Astrocyte (in vitro differentiated cells and primary cell): ENCODE measurements around the gene SLC12A5. TPM values are rescaled to one million over a fixed set of nuclear protein-coding genes. Genes with fewer than 3 reads are reported as not detected.

Source experiments
- DNase-seq: peaks from one replicate; pipeline ENCODE4 v3.0.0-alpha.2; 2010; ENCODE audit warnings: low read depth
- FAIRE-seq: peaks from 2 replicates; lab custom pipeline; 2011; peaks lifted over from hg19 to GRCh38; lab: Jason Lieb, UNC
- H2AFZ ChIP-seq: 2 replicates; pipeline ENCODE4 v1.6.0; 2012; ENCODE audit warnings: low read depth, low read length, inconsistent platforms
- H3K27ac ChIP-seq: 2 replicates; pipeline ENCODE4 v1.5.1; 2011; ENCODE audit warnings: low read depth, low read length, inconsistent platforms
- H3K27me3 ChIP-seq: 2 replicates; pipeline ENCODE4 v1.6.0; 2011; ENCODE audit warnings: low read length, inconsistent platforms; ENCODE audit not compliant: insufficient read depth
- H3K36me3 ChIP-seq: 2 replicates; pipeline ENCODE4 v1.5.1; 2011; ENCODE audit warnings: low read length, inconsistent platforms; ENCODE audit not compliant: insufficient read depth
- H3K4me1 ChIP-seq: 2 replicates; pipeline ENCODE4 v1.5.1; 2011; ENCODE audit warnings: low read length, inconsistent platforms; ENCODE audit not compliant: insufficient read depth
- H3K4me2 ChIP-seq: 2 replicates; pipeline ENCODE4 v1.6.0; 2012; ENCODE audit warnings: low read length, inconsistent platforms
- H3K4me3 ChIP-seq: 2 replicates; pipeline ENCODE4 v1.5.1; 2011; ENCODE audit warnings: low read depth, mild to moderate bottlenecking, low read length, inconsistent platforms; ENCODE audit not compliant: insufficient read depth
- H3K79me2 ChIP-seq: 2 replicates; pipeline ENCODE4 v1.6.0; 2012; ENCODE audit warnings: mild to moderate bottlenecking, low read length, inconsistent platforms; ENCODE audit not compliant: insufficient read depth
- H3K9ac ChIP-seq: 2 replicates; pipeline ENCODE4 v1.6.0; 2012; ENCODE audit warnings: mild to moderate bottlenecking, low read length, inconsistent platforms
- H3K9me3 ChIP-seq: 2 replicates; pipeline ENCODE4 v1.5.1; 2012; ENCODE audit warnings: low read depth, mild to moderate bottlenecking, low read length, inconsistent platforms; ENCODE audit not compliant: insufficient read depth
- H4K20me1 ChIP-seq: 2 replicates; pipeline ENCODE4 v1.6.0; 2012; ENCODE audit warnings: low read length, inconsistent platforms; ENCODE audit not compliant: insufficient read depth
- H3K27ac Mint-ChIP-seq: one replicate; pipeline ENCODE4 v1.8.0; 2021; ENCODE audit warnings: mild to moderate bottlenecking, mixed read lengths; ENCODE audit not compliant: unreplicated experiment
- H3K27me3 Mint-ChIP-seq: one replicate; pipeline ENCODE4 v1.8.0; 2021; ENCODE audit warnings: low read depth, mixed read lengths; ENCODE audit not compliant: unreplicated experiment
- H3K36me3 Mint-ChIP-seq: one replicate; pipeline ENCODE4 v1.8.0; 2021; ENCODE audit warnings: low read depth, mixed read lengths; ENCODE audit not compliant: unreplicated experiment
- H3K4me1 Mint-ChIP-seq: one replicate; pipeline ENCODE4 v1.8.0; 2021; ENCODE audit warnings: low read depth, mixed read lengths; ENCODE audit not compliant: unreplicated experiment
- H3K4me3 Mint-ChIP-seq: one replicate; pipeline ENCODE4 v1.8.0; 2021; ENCODE audit warnings: mild to moderate bottlenecking, moderate library complexity, mixed read lengths; ENCODE audit not compliant: unreplicated experiment
- H3K9me3 Mint-ChIP-seq: one replicate; pipeline ENCODE4 v1.8.0; 2021; ENCODE audit warnings: mild to moderate bottlenecking, mixed read lengths; ENCODE audit not compliant: unreplicated experiment
- EZH2 ChIP-seq: IDR thresholded peaks from 2 replicates; pipeline ENCODE4 v1.6.1; 2012; ENCODE audit warnings: mild to moderate bottlenecking, low read length, inconsistent platforms; ENCODE audit not compliant: insufficient read depth
- total RNA-seq: library from RNA; stranded (reverse); gene quantifications from 2 replicates; pipeline ENCODE4 v1.2.1, GENCODE V29; 2021
- TF ChIP-seq, protein P1 (sequence below): IDR thresholded peaks from 2 replicates; pipeline ENCODE4 v1.5.1; 2011; ENCODE audit warnings: low read depth, mild to moderate bottlenecking, inconsistent platforms, low read length, moderate library complexity; ENCODE audit not compliant: insufficient read depth

Gene SLC12A5
- total RNA-seq, 1 donor from 2014 or later: 14.6 TPM

- H3K27me3 ChIP-seq: no peaks in the 10 kb centered on the region
- H3K4me3 Mint-ChIP-seq: no peak overlapping the region
- no peaks in the 10 kb centered on the region for H3K9me3 ChIP-seq
- H2AFZ ChIP-seq: no peak overlapping the region
- no peak overlapping the region for H3K27ac ChIP-seq
- no peak for TF ChIP-seq EZH2
- TF ChIP-seq, protein P1, sequence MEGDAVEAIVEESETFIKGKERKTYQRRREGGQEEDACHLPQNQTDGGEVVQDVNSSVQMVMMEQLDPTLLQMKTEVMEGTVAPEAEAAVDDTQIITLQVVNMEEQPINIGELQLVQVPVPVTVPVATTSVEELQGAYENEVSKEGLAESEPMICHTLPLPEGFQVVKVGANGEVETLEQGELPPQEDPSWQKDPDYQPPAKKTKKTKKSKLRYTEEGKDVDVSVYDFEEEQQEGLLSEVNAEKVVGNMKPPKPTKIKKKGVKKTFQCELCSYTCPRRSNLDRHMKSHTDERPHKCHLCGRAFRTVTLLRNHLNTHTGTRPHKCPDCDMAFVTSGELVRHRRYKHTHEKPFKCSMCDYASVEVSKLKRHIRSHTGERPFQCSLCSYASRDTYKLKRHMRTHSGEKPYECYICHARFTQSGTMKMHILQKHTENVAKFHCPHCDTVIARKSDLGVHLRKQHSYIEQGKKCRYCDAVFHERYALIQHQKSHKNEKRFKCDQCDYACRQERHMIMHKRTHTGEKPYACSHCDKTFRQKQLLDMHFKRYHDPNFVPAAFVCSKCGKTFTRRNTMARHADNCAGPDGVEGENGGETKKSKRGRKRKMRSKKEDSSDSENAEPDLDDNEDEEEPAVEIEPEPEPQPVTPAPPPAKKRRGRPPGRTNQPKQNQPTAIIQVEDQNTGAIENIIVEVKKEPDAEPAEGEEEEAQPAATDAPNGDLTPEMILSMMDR: no peak
- DNase-seq (no peak), FAIRE-seq (no peak)
- peaks cover 100% of the 10 kb centered on the region for H3K79me2 ChIP-seq
- no peaks in the 10 kb centered on the region for H3K36me3 Mint-ChIP-seq
- no peak overlapping the region for H3K27ac Mint-ChIP-seq
- H3K4me2 ChIP-seq: no peak overlapping the region
- H4K20me1 ChIP-seq: peaks cover 99% of the 10 kb centered on the region
- peaks cover 7% of the 10 kb centered on the region for H3K4me1 ChIP-seq
- no peaks in the 10 kb centered on the region for H3K27me3 Mint-ChIP-seq
- no peaks in the 10 kb centered on the region for H3K9me3 Mint-ChIP-seq
- no peak overlapping the region for H3K9ac ChIP-seq
- peaks cover 5% of the 10 kb centered on the region for H3K36me3 ChIP-seq
- H3K4me3 ChIP-seq: no peak overlapping the region
- H3K4me1 Mint-ChIP-seq: peaks cover 30% of the 10 kb centered on the region
These were observed 54.6 kb downstream of the SLC12A5 start for GRCh38 chr20:46083531-46084061.

DNA sequence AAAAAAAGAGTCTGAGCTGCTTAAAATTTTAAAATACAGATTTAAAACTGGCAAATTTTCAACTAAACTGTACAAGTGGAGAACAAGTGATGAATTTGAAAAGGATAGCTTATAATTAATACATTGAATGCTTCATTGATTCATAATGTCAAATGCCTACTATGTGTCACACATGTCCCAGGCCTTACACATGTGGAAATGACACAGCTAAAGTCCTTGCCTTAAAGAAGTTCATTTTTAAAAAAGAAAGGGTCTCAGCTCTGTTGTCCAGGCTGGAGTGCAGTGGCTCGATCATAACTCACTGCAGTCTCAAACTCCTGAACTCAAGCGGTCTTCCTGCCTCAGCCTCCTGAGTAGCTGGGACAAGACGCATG is 55.8 kb downstream of the SLC12A5 start:
- Mint-ChIP-seq H3K4me3 (no peak overlapping the region), H3K9me3 (no peaks in the 10 kb centered on the region), H3K4me1 (peaks cover 30% of the 10 kb centered on the region), H3K27ac (no peak overlapping the region), H3K27me3 (no peaks in the 10 kb centered on the region), H3K36me3 (no peaks in the 10 kb centered on the region)
- Histone ChIP-seq H3K79me2 (peaks cover 98% of the 10 kb centered on the region), H3K4me3 (no peak overlapping the region), H3K9ac (no peak overlapping the region), H3K36me3 (no peaks in the 10 kb centered on the region), H3K4me2 (no peak overlapping the region), H3K27me3 (no peaks in the 10 kb centered on the region), H3K9me3 (no peaks in the 10 kb centered on the region), H2AFZ (no peak overlapping the region), H4K20me1 (peaks cover 94% of the 10 kb centered on the region), H3K4me1 (peaks cover 8% of the 10 kb centered on the region), H3K27ac (no peak overlapping the region)
- DNase-seq (no peak), FAIRE-seq (no peak)
- TF ChIP-seq, protein P1: no peak
- no peak for TF ChIP-seq EZH2

GRCh38 chr20:46085179-46085851 is 56.3 kb downstream of the SLC12A5 start:
- no peak overlapping the region for H3K4me3 ChIP-seq
- no peaks in the 10 kb centered on the region for H3K27me3 ChIP-seq
- peaks cover 92% of the 10 kb centered on the region for H3K79me2 ChIP-seq
- no peak overlapping the region for H3K27ac Mint-ChIP-seq
- peaks cover 8% of the 10 kb centered on the region for H3K4me1 ChIP-seq
- no peaks in the 10 kb centered on the region for H3K9me3 ChIP-seq
- peak overlapping the region; percentile 7 for H3K4me3 Mint-ChIP-seq
- H3K36me3 Mint-ChIP-seq: no peaks in the 10 kb centered on the region
- H2AFZ ChIP-seq: no peak overlapping the region
- DNase-seq (peak; percentile 13), FAIRE-seq (no peak)
- no peaks in the 10 kb centered on the region for H3K36me3 ChIP-seq
- no peak overlapping the region for H3K27ac ChIP-seq
- H3K9me3 Mint-ChIP-seq: no peaks in the 10 kb centered on the region
- no peaks in the 10 kb centered on the region for H3K27me3 Mint-ChIP-seq
- H4K20me1 ChIP-seq: peaks cover 89% of the 10 kb centered on the region
- no peak overlapping the region for H3K9ac ChIP-seq
- H3K4me1 Mint-ChIP-seq: peaks cover 30% of the 10 kb centered on the region
- H3K4me2 ChIP-seq: no peak overlapping the region
- TF ChIP-seq EZH2: no peak
- TF ChIP-seq, protein P1: no peak
